NCI-H69 (cell line): Measurements from ENCODE around the gene GBX1.

Experiments
- DNase-seq: peaks from one replicate; lab custom pipeline; 2025; lab: John Stamatoyannopoulos, UW

The GBX1 gene

DNA sequence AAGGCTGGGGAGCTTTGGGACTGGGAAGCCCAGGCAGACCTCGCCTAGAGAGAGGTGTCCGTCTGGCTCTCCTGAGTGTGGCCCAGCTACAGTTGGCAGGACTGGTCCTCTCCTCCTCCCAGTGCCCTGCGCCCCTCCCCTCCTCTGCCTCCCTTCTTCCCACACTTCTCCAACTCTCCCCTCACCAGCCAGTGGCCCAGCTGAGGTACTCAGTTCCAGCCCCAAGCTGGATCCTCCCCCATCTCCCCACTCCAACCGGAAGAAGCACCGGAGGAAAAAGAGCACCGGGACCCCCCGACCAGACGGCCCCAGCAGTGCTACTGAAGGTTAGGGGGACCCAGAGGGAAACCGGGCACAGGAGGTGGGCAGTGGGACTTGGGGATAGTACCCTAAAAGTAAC lies 27.7 kb downstream of the GBX1 start:
- no peak for DNase-seq

DNA sequence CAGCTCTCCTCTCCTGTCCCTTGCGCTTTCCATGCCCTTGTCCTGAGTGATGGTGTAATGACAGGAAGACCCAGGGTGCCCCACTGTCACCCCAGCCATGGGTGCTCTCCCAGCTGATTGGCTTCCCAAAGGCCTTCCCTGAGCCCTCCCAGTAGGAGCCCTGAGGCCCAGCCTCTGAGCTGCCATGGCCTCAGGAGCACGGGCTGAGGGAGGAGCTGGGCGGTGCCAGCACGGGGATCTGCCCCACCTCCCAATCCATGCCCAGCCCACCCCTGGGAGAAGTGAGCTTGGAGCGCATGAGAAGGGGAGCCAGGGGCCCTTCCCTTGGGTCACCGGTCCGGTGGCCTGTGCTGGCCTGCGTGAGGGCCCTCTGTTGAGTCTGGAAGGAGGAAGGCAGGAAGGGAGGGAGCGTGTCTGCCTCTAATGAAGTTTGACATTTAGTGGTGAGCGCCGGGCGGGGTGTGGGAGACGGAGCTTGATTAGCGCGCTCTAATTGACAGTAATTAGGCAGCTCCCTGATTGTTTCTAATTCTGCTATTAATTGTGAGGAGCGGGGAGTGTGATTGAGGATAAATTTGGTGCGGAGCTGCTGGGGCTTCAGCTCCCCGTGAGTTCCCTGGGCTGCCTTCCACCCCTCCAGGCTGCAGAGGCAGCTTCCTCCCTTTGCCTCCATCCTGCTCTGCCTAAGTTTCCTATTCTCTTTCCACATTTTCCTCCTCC lies 28.3 kb downstream of the GBX1 start:
- DNase-seq, result no peak

DNA sequence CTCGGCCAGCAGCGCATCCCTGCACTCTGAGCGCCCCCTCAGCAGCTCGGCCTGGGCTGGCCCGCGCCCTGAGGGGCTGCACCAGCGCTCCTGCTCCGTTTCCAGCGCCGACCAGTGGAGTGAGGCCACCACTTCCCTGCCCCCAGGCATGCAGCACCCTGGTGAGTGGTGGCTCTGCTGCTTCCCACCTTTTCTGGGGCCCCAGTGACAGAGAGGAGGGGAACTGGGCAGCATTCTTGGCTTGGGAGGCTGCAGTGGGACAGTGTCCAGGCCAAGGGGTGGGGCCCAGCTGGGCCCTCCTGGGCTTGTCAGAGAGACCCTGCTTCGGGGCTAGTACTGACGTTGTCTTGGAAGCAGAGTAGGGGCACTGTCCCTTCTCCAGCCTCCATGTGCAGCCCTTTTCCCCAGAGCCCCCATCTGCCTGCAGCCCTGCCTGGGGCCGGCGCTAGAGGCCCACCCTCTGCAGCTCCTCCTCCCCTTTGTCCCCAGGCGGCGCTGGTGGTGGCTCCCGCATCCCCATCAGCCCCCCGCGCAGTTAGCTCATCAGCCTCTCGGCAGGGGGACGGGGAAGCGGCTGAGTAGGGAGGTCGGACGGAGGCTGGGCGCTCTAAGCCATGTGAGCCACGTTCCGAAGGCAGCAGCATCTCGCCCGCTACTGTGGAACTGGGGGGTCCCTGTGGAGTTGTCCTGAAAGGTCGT lies 29.2 kb downstream of the GBX1 start:
- no peak for DNase-seq

DNA sequence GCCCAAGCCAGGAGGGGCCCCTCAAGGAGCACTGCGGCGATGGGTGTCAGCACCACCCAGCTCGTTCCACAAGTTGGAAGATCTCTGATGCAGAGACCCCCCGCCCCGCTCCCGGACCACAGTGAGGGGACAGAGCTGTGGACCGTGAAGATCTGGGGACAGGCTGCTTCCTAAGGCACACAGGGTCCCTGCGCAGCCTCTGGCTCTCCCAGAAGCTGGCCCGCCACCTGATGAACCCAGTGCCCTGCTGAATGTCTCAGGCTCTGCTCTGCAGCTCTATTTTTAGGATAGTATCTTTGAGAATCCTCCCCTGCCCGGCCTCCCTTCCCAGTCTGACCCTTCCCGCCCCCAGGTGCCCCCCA lies 29.7 kb downstream of the GBX1 start:
- no peak for DNase-seq

DNA sequence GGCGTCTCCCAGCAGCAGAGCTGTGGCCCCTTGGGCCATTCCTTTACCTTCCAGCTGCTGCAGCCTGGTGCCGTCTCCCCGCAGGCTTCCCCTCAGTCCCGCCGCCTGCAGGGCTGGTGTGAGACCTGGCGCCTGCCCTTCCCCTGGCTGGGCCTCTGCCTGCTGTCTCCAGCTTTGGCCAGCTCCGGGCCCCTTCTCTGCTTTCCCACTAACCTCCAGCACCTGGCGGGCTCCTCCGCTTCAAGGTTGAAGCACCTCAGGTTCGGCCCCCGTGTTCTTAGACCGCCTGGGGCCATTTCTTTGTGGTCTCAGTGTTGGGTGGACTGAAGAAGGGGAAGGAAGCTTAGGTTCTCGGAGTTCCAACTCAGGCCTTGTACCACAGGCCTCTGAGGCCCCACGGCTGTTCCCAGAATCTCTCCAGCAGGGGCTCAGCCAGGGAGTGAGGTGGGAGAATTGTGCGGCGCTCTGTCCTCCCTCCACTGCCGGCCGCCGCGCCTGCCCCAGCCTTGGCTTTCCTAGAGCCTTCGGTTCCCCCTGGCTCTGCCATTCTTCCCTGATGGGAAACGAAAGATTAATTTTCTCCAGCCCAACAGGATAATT lies 30.3 kb downstream of the GBX1 start:
- no peak for DNase-seq

DNA sequence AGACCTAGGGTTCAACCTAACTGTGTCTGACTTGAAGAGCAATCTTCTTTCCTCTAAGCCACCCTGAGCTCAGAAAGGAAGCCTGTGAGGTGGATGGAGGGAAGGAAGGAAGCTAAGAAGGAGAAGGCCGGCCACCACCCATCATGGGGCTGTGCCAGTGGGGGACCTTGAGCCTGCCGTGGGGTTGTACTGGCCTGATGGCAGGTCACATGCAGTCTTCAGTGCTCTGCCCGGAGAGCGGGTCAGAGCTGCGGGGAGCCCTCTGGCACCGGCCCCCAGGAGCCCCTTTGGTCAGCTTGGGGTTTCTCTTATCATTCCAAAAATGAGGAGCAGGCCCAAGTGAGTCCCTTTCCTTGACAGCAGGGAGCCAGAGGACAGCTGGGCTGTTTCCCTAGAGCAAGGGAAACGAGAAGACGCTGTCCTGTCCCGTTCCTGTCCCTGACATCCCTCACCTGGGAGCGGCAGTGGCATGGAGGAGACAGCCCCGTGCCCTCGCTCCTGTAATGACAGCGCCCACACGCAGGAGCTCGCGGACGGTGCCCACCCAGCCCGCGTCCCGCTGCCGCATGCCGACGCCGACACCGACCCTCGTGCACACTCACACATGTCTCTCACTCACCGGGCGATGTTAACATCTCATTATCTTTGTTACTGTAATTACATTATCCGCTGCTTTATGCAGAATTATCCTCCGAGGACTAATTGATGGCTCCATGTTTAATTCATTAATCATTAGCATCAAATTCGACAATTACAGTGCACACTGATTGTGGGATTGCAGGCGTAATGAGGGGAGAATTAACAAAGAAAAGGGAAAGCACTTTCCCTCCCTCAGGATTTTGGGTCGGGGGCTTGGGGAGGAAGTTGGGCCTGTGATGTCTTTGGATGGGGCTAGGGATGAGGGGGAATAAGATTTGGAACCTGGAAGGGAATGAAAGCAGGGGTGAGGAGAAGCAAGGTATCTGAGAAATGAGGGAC lies 31.3 kb downstream of the GBX1 start:
- DNase-seq, result no peak

DNA sequence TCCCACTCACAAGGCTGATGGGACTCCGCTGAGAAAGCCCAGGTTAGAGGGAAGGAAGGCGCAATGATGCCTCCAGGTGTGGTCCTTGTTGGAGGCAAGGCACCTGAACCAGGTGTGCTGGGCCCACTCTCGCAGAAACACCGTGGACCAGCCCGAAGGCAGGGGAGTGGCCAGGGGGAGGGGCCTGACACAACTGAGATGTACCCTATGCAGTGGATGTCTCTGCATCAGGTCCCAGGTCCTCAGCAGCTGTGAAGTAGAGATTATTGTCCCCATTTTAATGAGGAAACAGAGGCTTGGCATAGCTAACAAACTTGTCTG lies 32.0 kb downstream of the GBX1 start:
- DNase-seq, result no peak

DNA sequence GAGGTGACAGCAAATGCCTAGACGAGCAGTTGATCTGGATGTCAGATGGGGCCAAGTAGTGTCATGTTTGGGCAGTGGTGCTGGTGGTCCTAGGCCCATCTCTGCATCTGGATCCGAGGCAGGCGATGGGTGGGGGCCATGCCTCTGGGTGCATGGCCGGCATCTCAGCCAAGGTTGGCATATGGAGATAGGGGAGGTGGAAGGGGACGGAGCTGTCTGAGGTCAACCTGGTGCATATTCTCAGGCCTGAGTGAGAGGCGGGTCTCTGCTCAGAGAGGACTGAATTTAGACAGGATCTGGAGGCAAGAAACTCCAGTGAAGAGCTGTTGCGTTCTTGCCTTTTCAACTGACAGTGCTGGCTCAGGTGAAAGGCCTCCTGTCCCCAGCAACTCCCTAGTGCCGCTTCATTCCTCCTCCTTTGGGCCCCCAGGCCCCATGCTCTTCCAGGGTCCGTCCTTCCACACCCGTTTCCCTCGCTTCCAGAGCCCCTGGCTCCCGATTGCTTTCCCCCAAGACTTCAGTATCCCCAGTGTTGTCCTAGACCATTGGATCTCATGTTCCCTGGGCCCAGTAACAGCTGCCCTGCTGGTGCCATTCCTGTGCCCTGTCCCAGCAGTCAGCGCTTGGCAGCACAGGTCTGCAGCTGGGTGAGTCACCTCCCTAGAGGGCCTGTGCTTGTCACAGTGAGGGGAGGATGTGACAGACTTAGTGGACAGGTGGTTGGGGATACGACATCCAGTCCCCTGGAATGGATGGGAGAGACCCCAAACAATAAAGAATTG lies 32.6 kb downstream of the GBX1 start:
- no peak for DNase-seq

DNA sequence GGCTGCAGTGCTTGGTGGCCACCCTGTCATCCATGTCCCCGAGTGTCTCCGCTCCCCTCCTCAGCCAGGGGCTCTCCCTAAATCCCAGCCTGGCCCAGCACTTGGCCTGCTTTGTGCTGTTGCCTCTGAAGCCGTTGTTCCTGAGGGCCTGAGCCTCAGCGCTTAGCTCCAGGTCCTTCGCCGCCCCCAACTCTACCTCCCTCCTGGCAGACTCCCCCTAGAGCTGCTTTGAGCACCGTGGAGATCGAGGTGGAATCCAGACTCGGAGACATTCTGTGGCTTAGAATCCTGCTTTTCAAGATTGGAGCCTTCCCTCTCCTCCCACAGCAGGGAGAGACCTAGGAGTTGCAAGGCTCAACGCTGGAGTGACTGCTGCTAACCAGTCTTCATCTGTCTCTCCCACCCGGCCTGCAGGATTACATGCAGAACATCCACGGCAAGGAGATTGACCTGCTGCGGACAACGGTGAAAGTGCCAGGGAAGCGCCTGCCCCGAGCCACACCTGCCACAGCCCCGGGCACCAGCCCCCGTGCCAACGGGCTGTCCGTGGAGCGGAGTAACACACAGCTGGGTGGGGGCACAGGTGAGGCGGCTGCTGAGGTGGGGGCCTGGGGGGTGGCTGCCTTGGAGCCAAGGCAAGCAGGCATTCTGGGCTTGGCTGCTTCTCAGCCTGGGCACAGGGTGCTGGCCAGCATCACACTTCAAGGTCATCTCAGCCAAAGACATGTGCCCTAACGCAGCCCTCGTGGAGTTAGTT lies 33.3 kb downstream of the GBX1 start:
- DNase-seq, result no peak

DNA sequence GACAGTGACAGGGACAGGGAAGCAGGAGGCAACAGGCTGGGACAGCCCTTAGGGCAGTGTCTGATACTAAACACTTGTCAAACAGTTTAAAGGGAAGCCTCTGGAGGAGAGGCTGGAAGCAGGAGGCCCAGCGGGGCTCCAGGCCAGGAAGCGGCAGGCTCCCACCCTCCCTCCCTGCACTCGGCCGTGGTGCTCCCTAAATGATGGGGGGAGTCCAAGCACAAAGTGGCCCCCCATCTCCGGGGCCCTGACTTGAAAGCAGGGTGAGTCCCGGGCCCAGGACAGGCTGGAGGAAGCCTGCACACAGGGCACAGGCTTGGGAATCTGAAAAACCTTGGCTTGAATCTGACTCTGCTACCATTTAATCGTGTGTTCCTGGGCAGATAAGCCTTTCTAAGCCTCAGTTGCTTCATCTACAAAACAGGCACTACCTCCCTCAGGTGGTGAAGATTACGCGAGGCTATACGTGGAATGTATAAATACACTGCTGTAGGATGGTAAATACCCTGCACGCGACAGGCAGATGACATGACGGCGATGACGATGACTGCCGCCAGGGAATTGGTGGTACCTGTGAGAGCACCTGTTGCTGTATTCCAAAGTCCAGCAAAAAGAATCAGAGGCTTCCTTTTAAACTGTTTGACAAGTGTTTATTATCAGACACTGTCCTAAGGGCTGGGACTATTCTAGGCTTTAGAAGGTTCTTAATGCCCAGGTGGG lies 34.1 kb downstream of the GBX1 start:
- no peak for DNase-seq

DNA sequence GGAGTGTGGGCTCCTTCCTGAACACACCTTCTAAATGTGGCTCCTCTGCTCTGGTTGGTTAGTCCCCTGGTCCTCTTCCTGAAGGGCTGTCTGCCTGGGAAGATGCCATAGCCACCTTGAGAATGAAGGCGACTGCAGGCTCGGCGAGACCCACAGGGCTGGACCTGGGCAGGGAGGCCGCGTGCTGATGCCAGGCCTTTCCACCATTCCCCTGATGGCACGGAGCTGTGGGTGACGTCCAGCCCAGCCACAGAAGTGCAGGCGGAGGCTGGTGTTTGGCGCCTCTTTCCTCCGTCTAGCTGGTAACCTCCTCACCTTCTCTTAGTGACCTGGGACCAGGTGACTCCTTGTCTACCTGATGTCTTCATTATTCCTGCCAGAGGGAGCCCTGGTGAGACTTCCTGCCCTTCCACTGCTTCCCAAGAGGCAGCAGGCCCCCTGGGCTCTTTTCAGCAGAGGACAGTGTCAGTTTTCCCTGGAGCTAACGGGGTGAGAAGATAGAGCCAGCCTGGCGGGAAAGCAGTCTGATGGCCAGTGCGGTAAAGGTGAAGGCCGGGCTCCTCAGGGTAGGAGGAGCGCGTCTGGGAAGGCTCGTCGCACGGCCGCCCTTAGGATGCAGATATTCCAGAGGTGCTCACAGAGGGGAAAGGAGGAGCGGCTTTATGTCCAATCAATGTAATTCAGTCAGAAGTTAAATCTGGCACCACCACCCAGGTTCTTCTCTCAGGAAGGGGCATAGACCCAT lies 34.9 kb downstream of the GBX1 start:
- no peak for DNase-seq

DNA sequence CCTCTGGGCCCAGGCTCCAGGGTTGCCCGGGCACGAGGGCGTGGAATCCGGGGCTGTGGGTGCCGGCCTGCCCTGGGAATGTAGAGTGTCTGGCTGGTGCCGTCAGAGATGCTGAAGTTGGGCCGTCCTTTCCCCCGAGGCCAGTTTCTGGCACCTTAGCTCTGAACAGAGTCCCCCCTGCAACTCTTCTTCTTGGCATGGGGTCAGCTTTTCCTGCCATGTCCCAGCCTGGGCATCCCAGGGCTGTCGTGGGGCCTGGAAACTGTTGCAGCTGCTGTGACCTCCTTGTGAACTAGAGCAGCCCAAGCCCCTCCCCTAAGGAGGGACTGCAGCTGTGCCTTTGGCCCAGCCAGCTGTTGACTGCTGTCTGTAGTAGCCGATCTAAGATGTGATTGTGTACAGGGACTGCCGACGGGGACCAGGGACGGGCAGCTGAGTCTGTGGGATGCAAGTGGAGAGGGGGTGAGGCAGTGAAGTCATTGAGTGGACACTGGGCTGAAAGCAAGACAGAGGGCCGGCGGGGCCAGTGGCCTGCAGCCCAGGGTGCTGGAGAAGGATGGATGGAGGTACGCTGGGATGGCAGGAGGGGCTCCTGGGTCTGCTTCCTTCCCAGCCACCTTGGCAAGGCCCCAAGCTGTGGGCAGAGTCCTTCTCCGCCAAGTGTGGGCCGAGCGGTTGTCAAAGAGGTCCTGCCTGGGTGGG lies 35.8 kb downstream of the GBX1 start:
- no peak for DNase-seq

DNA sequence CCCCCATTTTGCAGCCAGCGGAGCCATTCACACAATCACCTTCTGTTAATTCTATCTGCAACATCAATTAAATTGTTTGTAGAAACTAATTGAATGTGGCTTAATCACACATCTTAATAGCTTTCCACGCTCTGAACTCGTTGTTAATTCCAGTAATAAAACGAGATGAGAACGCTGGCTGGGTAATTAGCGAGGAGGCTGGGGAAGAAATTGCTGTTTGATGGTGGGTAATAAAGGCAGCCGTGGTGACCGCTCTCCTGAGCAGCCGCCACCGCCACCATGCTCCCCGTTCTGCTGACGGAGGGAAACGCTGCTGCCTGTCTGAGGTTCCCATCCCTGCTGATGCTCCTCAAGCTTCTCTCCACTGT lies 36.3 kb downstream of the GBX1 start:
- peak; percentile 43 for DNase-seq

DNA sequence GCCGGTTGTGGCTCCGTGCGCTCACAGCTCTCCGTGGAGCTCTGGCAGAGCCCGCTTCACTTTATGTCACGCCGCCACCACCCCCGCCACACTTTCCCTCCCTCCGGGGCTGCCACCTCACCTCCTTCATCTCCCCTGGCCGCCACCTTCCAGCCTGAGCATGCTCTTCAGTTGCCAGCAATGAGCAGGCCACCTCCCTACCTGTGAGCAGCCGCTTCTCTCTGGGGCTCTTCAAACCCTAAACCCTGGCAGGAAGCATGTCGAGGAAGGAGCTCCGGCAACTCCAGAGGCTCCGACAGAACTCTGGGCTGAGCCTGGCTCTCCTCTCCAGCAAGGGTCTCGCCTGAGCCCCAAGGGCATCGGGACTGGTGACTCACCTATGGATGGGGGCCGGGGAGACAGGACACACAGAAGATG lies 36.7 kb downstream of the GBX1 start:
- DNase-seq, result peak; percentile 43

DNA sequence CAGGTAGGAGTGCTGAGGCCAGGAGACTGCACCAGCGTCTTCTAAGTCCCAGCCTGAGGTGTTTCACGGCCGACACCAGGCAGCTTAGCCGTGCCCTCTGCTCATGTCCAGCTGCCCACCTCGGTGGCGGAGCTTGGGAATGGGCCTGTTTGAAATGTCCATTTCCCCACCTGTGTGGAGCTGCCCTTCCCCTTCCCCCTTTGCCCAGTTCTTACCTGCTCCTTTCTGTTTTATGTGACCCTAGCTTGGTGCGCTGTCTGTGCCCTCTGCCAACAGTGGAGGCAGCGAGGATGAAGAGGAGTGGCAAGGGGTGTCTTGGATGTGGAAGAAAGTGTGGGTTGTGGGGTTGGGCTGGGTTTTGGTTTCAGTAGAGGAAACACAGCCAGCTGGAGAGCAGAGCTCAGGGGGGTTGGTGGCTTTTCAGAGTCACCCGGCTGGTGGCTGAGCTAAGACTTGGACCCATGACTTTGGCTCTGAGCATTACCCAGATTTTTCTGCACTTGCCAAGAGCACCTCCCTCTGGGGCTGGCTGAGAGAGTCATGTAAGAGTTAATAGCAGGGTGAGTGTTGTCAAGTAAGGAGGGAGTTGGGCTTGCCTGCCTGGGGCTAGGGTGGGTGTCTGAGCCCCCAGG lies 37.4 kb downstream of the GBX1 start:
- DNase-seq, result no peak

DNA sequence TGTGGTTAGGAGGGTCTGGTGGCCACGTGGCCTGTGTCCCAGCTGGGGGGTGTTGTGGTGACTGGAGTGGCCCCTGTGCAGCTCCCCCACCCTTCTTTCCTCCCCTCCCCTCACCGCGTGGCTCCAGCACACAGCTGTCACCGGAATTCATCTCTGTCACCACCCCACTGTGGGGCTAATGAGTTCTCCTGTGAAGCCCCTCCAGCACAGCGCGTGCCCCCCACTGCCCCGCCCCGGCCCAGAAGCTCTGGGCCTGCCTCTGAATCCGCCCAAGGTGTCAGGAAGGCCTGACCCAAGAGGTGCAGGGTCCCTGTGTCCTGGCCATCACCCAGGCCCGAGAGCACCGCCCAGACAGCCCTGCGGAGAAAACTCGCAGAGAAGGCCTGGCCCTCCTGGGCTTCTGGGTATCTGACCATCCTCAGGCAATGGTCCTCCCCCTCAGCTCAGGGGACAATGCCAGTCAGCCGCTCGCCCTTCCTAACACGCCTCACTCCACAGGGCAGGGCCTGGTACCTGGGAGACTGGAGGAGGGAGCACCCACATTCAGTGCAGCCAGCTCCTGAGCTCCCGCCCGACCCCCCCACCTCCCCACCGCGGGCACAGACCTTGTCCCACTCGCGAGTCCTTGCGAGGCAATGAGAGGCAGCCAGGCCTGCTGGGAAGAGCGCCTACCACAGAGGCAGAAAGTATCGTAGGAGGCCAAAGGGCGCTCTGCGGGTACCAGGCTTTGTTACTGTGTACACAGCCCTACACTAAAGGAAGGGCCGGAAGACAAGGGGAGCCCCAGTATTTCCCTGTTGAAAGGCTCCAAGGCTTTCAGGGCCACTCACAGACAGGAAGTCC lies 38.2 kb downstream of the GBX1 start:
- no peak for DNase-seq

DNA sequence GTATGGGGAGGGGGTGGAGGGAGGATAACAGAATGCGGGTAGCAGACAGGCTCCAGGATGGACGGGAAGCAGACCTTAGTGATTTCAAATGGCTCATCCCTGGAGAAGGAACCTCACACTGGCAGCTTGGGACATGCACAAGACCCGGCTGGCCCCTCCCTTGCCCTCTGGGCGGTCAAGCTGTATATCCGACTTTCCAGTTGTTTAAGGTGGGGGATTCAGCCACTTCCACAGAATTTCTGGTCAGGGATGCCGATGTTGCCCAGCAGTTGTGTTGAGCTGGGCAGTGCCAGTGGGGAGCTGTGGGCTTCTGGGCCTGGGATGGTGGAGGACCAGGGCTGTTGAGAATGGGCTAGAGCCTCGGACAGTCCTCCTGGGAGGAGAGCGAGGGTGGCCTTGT lies 38.8 kb downstream of the GBX1 start:
- DNase-seq, result no peak

DNA sequence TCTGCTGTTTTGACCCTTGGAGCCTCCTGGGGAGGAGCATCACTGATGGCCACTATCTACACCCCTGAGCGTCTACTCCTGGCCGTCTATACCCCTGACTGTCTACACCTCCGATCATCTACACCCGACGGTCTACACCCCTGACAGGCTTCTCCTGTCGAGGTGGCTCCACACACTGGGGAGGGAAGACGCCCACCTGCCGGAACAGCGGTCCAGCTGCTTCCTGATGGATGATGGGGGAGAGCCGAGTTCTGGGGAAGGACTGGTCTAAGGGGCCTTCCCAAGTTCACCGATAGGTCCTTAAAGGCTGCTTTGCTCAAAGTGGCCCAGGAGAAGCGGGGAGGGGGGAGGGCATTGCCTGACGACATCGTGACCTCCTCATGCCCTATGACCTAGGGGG lies 39.4 kb downstream of the GBX1 start:
- no peak for DNase-seq
